GM12865 (cell line): ENCODE data around the gene PDE4D.

Source experiments
- DNase-seq: peaks from one replicate; pipeline ENCODE4 v3.0.0; 2010; ENCODE audit warnings: low read depth
- H3K4me3 ChIP-seq: 2 replicates; pipeline ENCODE4 v1.5.1; 2011; ENCODE audit warnings: mild to moderate bottlenecking, low read depth, low read length, control low read depth
- TF ChIP-seq, protein P1 (sequence below): IDR thresholded peaks from 2 replicates; pipeline ENCODE4 v1.5.1; 2011; ENCODE audit warnings: low read length, control low read depth, low read depth, inconsistent platforms; ENCODE audit not compliant: insufficient read depth; ENCODE audit errors: missing control alignments

The PDE4D gene

DNA sequence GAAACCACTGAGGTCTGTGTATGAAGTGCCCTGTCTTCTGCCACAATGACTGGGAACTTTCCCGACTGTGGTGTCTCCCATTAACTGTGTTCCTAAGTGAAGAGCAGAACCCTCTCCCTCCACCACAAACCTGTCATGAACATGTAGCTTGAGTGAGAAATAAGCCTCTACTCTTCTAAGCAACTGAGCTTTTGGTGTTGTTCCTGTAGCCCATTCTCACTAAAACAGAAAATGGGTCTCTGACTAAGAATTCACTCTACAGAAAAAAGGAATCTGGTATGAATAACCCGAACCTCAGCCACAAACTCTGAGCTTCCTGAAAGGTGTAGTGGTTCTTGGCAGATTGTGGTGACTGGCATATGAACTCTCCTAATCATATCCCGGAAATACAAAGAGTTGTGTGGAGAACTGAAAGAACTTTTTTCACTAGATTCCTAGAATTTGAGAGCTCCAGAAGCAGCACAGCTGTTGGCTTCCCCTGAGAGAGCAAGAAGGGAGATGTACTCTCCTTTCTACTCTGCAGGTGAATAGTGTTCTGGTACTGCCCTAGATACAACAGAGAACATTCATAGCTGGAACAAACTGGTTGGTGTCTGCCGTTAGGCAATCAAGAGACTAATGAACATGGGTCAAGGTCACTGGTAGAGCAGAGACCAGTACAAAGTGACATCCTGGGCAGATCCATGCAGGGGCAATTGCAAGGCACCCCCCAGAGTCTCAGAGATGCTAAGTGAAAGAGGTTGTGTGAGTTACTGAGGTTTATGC lies 283.8 kb downstream of the PDE4D start:
- DNase-seq = peak; percentile 18
- no peak overlapping the region for H3K4me3 ChIP-seq
- TF ChIP-seq, protein P1, sequence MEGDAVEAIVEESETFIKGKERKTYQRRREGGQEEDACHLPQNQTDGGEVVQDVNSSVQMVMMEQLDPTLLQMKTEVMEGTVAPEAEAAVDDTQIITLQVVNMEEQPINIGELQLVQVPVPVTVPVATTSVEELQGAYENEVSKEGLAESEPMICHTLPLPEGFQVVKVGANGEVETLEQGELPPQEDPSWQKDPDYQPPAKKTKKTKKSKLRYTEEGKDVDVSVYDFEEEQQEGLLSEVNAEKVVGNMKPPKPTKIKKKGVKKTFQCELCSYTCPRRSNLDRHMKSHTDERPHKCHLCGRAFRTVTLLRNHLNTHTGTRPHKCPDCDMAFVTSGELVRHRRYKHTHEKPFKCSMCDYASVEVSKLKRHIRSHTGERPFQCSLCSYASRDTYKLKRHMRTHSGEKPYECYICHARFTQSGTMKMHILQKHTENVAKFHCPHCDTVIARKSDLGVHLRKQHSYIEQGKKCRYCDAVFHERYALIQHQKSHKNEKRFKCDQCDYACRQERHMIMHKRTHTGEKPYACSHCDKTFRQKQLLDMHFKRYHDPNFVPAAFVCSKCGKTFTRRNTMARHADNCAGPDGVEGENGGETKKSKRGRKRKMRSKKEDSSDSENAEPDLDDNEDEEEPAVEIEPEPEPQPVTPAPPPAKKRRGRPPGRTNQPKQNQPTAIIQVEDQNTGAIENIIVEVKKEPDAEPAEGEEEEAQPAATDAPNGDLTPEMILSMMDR = no peak

DNA sequence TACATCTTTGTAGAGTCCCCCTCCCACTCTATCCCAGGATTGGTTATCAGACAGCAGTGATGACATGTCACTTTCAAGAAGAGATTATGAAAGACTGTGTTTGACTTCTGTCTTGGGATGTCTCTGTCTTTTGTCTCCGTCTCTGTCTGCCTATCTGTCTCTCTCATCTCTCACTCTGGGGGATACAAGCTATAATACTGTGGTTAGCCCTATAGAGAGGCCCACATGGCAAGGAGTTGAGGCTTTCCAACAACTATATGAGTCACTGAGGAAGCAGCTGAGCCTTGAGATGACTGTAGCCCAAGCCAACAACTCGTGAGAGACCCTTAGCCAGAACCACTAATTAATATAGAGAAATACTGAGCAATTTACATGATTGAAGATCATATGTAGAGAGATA lies 284.8 kb downstream of the PDE4D start:
- no peak overlapping the region for H3K4me3 ChIP-seq
- peak; percentile 35 for DNase-seq
- TF ChIP-seq, protein P1 = no peak

DNA sequence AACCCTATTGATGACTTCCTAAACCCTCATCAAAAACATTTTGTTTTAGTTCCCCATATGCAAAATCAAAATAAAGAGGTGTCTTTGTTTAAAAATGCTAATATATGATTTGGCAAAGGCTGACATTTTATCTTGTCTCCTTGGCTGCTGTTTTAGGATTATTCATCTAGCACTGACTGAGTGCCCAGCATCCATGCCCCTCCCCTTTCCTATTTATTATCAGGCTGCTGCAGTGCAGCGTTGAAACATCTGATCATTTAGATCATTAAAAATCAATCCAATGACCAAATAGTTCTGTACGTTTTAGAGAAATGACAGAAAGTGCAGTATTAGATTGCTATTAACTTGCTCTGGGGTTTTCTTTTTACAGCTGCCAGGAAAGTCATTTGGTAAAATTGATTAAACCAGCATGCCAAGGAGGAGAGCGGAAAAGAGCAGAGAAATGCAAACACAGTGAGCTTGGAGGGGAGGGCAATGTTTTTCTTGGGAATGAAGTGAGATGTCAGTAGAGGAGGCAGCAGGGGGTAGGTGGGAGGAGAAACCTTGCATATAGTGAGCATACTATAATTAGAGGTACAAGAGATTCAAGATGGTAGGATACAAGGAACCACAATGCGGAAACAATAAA lies 286.3 kb downstream of the PDE4D start:
- no peak for DNase-seq
- TF ChIP-seq, protein P1 = no peak
- H3K4me3 ChIP-seq = no peak overlapping the region

DNA sequence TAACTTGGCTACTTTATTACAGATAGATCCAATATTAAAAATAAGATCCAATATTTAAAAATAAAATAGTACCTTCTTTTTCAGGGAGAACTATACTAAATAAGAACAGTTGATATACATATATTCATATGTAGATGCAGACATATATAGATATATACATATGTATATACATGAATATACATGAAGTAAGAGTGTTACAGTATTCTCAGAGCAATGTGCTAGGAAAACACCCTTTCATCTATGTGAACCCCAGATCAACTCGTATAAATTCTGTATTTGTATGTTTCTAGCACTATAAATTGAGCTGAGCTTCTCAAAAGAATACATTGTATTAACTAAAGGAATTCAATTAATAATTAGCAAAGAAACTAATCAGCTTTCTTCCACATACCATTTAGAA lies 287.6 kb downstream of the PDE4D start:
- TF ChIP-seq, protein P1 = no peak
- no peak overlapping the region for H3K4me3 ChIP-seq

DNA sequence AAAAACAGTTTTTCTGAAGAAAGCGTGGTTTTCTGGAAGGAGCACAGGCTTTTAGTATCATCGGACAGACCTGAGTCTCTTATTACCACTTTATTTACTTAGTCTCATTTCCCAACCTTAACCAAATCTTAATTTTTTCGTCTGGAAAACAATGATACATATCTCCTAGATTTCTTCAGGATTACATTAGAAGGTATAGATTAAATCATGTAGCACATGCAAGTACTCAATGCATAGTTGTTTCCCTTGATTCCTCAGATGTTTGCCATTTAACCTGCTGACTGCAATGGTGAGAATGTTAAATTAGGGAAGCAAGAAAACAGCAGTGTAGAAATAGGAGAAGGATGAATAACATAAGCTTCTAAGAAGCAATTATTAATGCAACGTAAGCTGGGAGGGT lies 289.4 kb downstream of the PDE4D start:
- DNase-seq = no peak
- TF ChIP-seq, protein P1 = no peak
- no peak overlapping the region for H3K4me3 ChIP-seq

More for the DNA sequence above, 287.6 kb downstream of the PDE4D start:
- no peak for DNase-seq

DNA sequence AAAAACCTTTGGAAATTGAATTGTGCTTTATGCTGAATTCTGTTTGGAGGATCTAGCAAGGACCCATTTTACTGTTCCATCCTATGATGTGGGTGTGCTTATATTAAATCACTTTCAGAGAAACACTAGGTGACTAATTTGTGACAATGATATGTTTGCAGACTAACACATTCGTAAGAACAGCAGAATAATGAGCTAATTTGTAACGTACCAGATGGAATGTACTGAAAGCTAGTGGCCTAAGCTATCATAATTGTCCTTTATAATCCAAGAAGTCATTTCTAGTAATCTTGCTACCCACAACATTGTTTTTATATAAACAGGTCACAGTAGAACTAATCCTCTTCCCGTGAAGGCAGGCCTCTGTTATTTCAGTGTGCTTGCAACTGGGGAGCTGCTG lies 292.5 kb downstream of the PDE4D start:
- no peak for DNase-seq
- H3K4me3 ChIP-seq = no peak overlapping the region
- TF ChIP-seq, protein P1 = no peak
